Right atrium auricular region (tissue), 2 donors: ENCODE results near the gene GBF1. TPM values are rescaled to one million over a fixed set of nuclear protein-coding genes. Genes with fewer than 3 reads are reported as not detected.

Source experiments
- DNase-seq: peaks from one replicate; pipeline ENCODE4 v3.0.0-alpha.2; 2019; ENCODE audit warnings: low spot score
- H3K27ac ChIP-seq, 2 donors: fragments of 200-600 bp; sonication (generic); 1 replicate in 1 of 2; 2 replicates in 1 of 2; pipeline ENCODE4 v1.5.1; 2016 to 2019
- H3K27me3 ChIP-seq, 2 donors: fragments of 200-600 bp; sonication (generic); one replicate each; pipeline versions ENCODE4 v1.5.1 to v1.6.0; 2017 to 2019
- H3K36me3 ChIP-seq: fragments of 200-600 bp; sonication (generic); one replicate; pipeline ENCODE4 v1.5.1; 2016
- H3K4me1 ChIP-seq, 2 donors: fragments of 200-600 bp; sonication (generic); one replicate each; pipeline versions ENCODE4 v1.5.1 to v1.6.0; 2017 to 2019
- H3K4me3 ChIP-seq, 2 donors: fragments of 200-600 bp; sonication (generic); 1 replicate in 1 of 2; 2 replicates in 1 of 2; pipeline ENCODE4 v1.5.1; 2017 to 2019; ENCODE audit warnings: mild to moderate bottlenecking in 1 of 2, moderate library complexity in 1 of 2
- H3K9me3 ChIP-seq, 2 donors: fragments of 200-600 bp; sonication (generic); one replicate each; pipeline ENCODE4 v1.5.1; 2019
- total RNA-seq, 2 donors: library from RNA; depleted of rRNA; stranded (reverse); fragments of >200 nt; gene quantifications; one replicate each; pipeline ENCODE4 v1.1.0, GENCODE V29; 2016
- TF ChIP-seq, protein P1 (sequence below), 2 donors: fragments of 200-600 bp; sonication (generic); IDR thresholded peaks; one replicate each; pipeline ENCODE4 v1.5.1; 2019; ENCODE audit warnings: antibody characterized with exemption in 2 of 2

GBF1 gene
- total RNA-seq, 2 donors from 2014 or later: 38.5 to 38.9 TPM

DNA sequence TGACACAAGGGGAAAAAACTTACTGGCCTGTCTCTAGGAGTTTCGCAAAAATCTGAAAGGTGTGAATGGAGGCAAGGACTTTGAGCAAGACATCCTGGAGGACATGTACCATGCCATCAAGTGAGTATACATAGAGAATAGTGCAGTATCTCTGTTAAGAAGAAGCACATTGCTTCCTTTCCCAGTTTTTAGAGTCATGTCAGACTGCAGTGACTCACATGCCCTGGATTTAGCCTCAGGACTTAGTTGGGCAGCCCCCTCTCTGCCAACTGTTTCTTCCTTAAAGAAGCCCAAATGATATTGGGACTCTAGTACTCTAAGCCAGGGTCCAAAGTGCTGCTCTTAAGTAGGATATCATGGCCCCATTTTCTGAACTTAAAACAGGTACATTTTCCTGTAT is 122.1 kb downstream of the GBF1 start:
- H3K27ac ChIP-seq: no peak overlapping the region
- TF ChIP-seq, protein P1, sequence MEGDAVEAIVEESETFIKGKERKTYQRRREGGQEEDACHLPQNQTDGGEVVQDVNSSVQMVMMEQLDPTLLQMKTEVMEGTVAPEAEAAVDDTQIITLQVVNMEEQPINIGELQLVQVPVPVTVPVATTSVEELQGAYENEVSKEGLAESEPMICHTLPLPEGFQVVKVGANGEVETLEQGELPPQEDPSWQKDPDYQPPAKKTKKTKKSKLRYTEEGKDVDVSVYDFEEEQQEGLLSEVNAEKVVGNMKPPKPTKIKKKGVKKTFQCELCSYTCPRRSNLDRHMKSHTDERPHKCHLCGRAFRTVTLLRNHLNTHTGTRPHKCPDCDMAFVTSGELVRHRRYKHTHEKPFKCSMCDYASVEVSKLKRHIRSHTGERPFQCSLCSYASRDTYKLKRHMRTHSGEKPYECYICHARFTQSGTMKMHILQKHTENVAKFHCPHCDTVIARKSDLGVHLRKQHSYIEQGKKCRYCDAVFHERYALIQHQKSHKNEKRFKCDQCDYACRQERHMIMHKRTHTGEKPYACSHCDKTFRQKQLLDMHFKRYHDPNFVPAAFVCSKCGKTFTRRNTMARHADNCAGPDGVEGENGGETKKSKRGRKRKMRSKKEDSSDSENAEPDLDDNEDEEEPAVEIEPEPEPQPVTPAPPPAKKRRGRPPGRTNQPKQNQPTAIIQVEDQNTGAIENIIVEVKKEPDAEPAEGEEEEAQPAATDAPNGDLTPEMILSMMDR (IDR thresholded peaks at IDR 0.05): no peak
- no peaks in the 10 kb centered on the region for H3K27me3 ChIP-seq
- peaks cover 100% of the 10 kb centered on the region for H3K36me3 ChIP-seq
- peaks cover 0 to 9% of the 10 kb centered on the region in 2 donors for H3K9me3 ChIP-seq
- no peak overlapping the region for H3K4me3 ChIP-seq
- no peaks in the 10 kb centered on the region for H3K4me1 ChIP-seq
- DNase-seq: no peak

DNA sequence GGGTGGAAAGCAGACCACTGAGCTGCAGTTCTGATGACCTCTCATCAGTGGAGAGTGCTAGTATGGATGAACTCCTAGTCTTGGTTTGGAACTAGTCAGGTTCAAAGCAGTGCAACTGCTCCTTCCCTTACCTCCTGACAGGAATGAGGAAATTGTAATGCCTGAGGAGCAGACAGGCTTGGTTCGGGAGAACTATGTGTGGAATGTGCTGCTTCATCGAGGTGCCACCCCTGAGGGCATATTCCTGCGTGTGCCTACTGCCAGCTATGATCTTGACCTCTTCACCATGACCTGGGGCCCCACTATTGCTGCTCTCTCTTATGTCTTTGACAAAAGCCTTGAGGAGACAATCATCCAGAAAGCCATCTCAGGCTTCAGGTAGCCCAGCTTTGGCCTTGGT is 122.7 kb downstream of the GBF1 start:
- H3K27me3 ChIP-seq: no peaks in the 10 kb centered on the region
- H3K4me3 ChIP-seq: no peak overlapping the region
- no peak for DNase-seq
- TF ChIP-seq, protein P1 (IDR thresholded peaks at IDR 0.05): no peak
- H3K36me3 ChIP-seq: peaks cover 100% of the 10 kb centered on the region
- H3K4me1 ChIP-seq: no peaks in the 10 kb centered on the region
- no peak overlapping the region for H3K27ac ChIP-seq
- H3K9me3 ChIP-seq: peaks cover 0 to 9% of the 10 kb centered on the region in 2 donors

DNA sequence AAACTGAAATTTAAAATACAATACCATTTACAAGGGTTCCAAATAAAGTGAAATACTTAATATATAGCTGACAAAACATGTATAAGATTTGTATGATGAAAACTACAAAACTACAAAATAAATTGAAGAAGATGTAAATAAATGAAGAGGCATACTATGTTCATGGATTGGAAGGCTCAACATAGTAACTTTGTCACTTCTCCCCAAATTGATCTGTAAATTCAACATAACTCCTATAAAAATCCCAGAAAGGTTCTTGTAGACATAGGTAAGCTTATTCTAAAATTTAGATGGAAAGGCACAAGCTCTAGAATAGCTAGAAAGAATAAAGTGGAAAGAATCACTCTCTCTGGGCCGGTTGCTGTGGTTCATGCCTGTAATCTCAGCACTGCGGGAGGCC is 126.0 kb downstream of the GBF1 start:
- Histone ChIP-seq H3K27me3 (no peaks in the 10 kb centered on the region), H3K4me1 (no peaks in the 10 kb centered on the region), H3K27ac (no peak overlapping the region), H3K4me3 (no peak overlapping the region), H3K9me3 (peaks cover 0 to 9% of the 10 kb centered on the region in 2 donors), H3K36me3 (peaks cover 94% of the 10 kb centered on the region)
- DNase-seq: no peak
- TF ChIP-seq, protein P1 (IDR thresholded peaks at IDR 0.05): no peak

DNA sequence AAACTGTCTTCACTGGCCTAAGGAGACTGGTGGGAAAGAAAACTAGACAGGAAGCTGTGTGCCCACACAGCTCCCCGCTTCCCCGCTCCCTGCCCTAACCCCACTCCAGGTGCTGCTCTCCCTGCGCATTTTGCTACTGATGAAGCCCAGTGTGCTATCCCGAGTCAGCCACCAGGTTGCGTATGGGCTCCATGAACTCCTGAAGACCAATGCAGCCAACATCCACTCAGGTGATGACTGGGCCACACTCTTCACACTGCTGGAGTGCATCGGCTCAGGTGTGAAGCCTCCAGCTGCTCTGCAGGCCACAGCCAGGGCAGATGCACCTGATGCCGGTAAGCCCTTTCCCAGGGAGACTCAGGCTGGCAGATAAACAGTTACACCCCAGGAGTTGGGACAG is 129.9 kb downstream of the GBF1 start:
- no peaks in the 10 kb centered on the region for H3K4me1 ChIP-seq
- peaks cover 90% of the 10 kb centered on the region for H3K36me3 ChIP-seq
- no peak overlapping the region for H3K4me3 ChIP-seq
- TF ChIP-seq, protein P1 (IDR thresholded peaks at IDR 0.05): no peak
- no peak for DNase-seq
- H3K27ac ChIP-seq: no peak overlapping the region
- H3K27me3 ChIP-seq: no peaks in the 10 kb centered on the region
- H3K9me3 ChIP-seq: peaks cover 0 to 9% of the 10 kb centered on the region in 2 donors

DNA sequence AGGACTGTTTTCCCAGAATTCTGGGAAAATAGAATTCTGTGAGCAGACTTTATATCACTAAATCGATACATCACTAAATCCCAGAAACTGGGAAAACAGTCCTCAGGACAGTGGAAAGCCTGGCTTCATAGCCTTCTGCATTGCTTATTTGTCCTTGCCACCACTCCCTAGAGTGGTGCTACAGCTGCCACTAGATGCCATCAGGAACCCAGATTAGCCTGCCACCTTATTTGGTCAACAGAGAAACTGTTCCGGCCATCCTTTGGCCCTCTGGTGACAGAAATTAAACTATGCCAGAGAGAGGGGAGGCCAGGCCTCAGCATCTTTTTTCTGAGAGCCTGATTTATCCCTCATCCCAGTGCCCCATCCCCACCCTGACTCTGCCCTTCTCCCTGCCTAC is 130.5 kb downstream of the GBF1 start:
- Histone ChIP-seq H3K9me3 (peaks cover 0 to 7% of the 10 kb centered on the region in 2 donors), H3K27me3 (no peaks in the 10 kb centered on the region), H3K4me1 (no peaks in the 10 kb centered on the region), H3K27ac (no peak overlapping the region), H3K4me3 (no peak overlapping the region), H3K36me3 (peaks cover 90% of the 10 kb centered on the region)
- DNase-seq: no peak
- TF ChIP-seq, protein P1 (IDR thresholded peaks at IDR 0.05): no peak

DNA sequence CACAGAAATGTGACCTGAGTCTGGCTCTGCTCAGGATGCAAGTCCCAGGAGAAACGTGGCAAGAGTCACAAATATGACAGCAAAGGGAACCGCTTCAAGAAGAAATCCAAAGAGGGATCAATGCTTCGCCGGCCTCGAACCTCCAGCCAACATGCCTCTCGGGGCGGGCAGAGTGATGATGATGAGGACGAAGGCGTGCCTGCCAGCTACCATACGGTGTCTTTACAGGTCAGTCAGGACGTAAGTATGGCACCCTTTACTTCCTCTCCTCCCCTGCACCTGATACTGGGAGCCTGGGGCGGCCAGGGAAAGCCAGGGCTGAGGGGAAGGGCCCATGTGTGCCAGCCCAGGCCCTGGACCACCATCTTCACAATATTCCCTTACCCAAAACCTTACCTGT is 131.6 kb downstream of the GBF1 start:
- Histone ChIP-seq H3K27ac (no peak overlapping the region), H3K36me3 (peaks cover 87% of the 10 kb centered on the region), H3K27me3 (no peaks in the 10 kb centered on the region), H3K4me1 (no peaks in the 10 kb centered on the region), H3K9me3 (no peaks in the 10 kb centered on the region), H3K4me3 (no peak overlapping the region)
- TF ChIP-seq, protein P1 (IDR thresholded peaks at IDR 0.05): no peak
- DNase-seq: no peak
